ENCODE data around the gene GLI1. TPM values are rescaled to one million over a fixed set of nuclear protein-coding genes. Genes with fewer than 3 reads are reported as not detected.
A peak's percentile ranks its signal among the peaks of the same experiment; 100 is the strongest.

GLI1 gene
- polyA plus RNA-seq, 1 donor (not counting 4 experiments of a cell fraction or from before 2014, with no cell fraction given), result 1.0 TPM

GRCh38 chr12:57519796-57520052 is 60.1 kb downstream of the GLI1 start:
- peak overlapping the region; percentile 89 to 99 (median 90) for H3K4me3 ChIP-seq (ENCODE audit: control insufficient read depth in 2 of 3, extremely low read depth in 1 of 3, insufficient read depth in 2 of 3, low read depth in 1 of 3, low read length in 3 of 3)
- H3K9ac ChIP-seq (ENCODE audit: control insufficient read depth, extremely low read depth, insufficient read depth, low read length), result peak overlapping the region; percentile 100
- H3K79me2 ChIP-seq (ENCODE audit: control insufficient read depth, insufficient read depth, low read length), result peaks cover 38% of the 10 kb centered on the region
- H3K9me1 ChIP-seq (ENCODE audit: control insufficient read depth, extremely low read depth, insufficient read depth, low read length), result peaks cover 2% of the 10 kb centered on the region
- TF ChIP-seq EZH2 (IDR thresholded peaks at IDR 0.05; ENCODE audit: low read length) (no peak), CTCF (optimal IDR thresholded peaks at IDR 0.05 in 1 of 3, IDR thresholded peaks at IDR 0.05 in 1 of 3, conservative IDR thresholded peaks at IDR 0.05 in 1 of 3; ENCODE audit: extremely low read depth in 1 of 3, insufficient read depth in 2 of 3, low read length in 3 of 3) (no peak)
- no peaks in the 10 kb centered on the region for H3K9me3 ChIP-seq (ENCODE audit: control insufficient read depth, low read depth, low read length)
- H3K27me3 ChIP-seq (ENCODE audit: control insufficient read depth, extremely low read depth, insufficient read depth, low read length), result no peaks in the 10 kb centered on the region
- H3K4me2 ChIP-seq (ENCODE audit: control insufficient read depth, extremely low read depth, insufficient read depth, low read depth, low read length), result peak overlapping the region; percentile 97
- H3K4me1 ChIP-seq (ENCODE audit: control insufficient read depth, extremely low read depth, insufficient read depth, low read length), result peaks cover 33% of the 10 kb centered on the region
- DNase-seq (ENCODE audit: low read depth, low spot score), result no peak
- H3K27ac ChIP-seq (ENCODE audit: control insufficient read depth, insufficient read depth, low read length), result peak overlapping the region; percentile 99
- H4K20me1 ChIP-seq (ENCODE audit: control insufficient read depth, extremely low read depth, insufficient read depth, low read length), result peaks cover 21% of the 10 kb centered on the region
- H2AFZ ChIP-seq (ENCODE audit: control insufficient read depth, low read length), result no peak overlapping the region
- no peak for FAIRE-seq
- peaks cover 33 to 58% of the 10 kb centered on the region in 2 experiments for H3K36me3 ChIP-seq (ENCODE audit: control insufficient read depth in 2 of 2, extremely low read depth in 1 of 2, insufficient read depth in 2 of 2, low read length in 2 of 2)
- dilution Hi-C loops (cut with MboI; ENCODE audit: extremely low pct_ligation_motif_present, low sequenced_read_pairs), result no loop called here

GRCh38 chr12:57520053-57520818 is 60.7 kb downstream of the GLI1 start, which contains the start of gene DDIT3:
Gene DDIT3 (minus strand): TSS chr12:57520514. CDS start chr12:57517406, 3,108 bp downstream.
- Histone ChIP-seq H3K36me3 (ENCODE audit: control insufficient read depth in 2 of 2, extremely low read depth in 1 of 2, insufficient read depth in 2 of 2, low read length in 2 of 2) (peaks cover 30 to 53% of the 10 kb centered on the region in 2 experiments), H3K9me3 (ENCODE audit: control insufficient read depth, low read depth, low read length) (no peaks in the 10 kb centered on the region), H3K9ac (ENCODE audit: control insufficient read depth, extremely low read depth, insufficient read depth, low read length) (peak within 1 kb of the TSS; percentile 100), H3K4me3 (ENCODE audit: control insufficient read depth in 2 of 3, extremely low read depth in 1 of 3, insufficient read depth in 2 of 3, low read depth in 1 of 3, low read length in 3 of 3) (peak within 1 kb of the TSS; percentile 89 to 99 (median 90)), H4K20me1 (ENCODE audit: control insufficient read depth, extremely low read depth, insufficient read depth, low read length) (peaks cover 17% of the 10 kb centered on the region), H3K27ac (ENCODE audit: control insufficient read depth, insufficient read depth, low read length) (peak within 1 kb of the TSS; percentile 99), H3K27me3 (ENCODE audit: control insufficient read depth, extremely low read depth, insufficient read depth, low read length) (no peaks in the 10 kb centered on the region), H3K79me2 (ENCODE audit: control insufficient read depth, insufficient read depth, low read length) (peaks cover 42% of the 10 kb centered on the region), H3K9me1 (ENCODE audit: control insufficient read depth, extremely low read depth, insufficient read depth, low read length) (peaks cover 2% of the 10 kb centered on the region), H3K4me2 (ENCODE audit: control insufficient read depth, extremely low read depth, insufficient read depth, low read depth, low read length) (peak within 1 kb of the TSS; percentile 97), H2AFZ (ENCODE audit: control insufficient read depth, low read length) (peak within 1 kb of the TSS; percentile 68), H3K4me1 (ENCODE audit: control insufficient read depth, extremely low read depth, insufficient read depth, low read length) (peaks cover 36% of the 10 kb centered on the region)
- dilution Hi-C loops (cut with MboI; ENCODE audit: extremely low pct_ligation_motif_present, low sequenced_read_pairs), result no loop called here
- TF ChIP-seq CTCF (optimal IDR thresholded peaks at IDR 0.05 in 1 of 3, IDR thresholded peaks at IDR 0.05 in 1 of 3, conservative IDR thresholded peaks at IDR 0.05 in 1 of 3; ENCODE audit: extremely low read depth in 1 of 3, insufficient read depth in 2 of 3, low read length in 3 of 3), result no peak
- no peak for TF ChIP-seq EZH2 (IDR thresholded peaks at IDR 0.05; ENCODE audit: low read length)
- FAIRE-seq (no peak), DNase-seq (ENCODE audit: low read depth, low spot score) (peak; percentile 92)
